Activated T-cell treated with anti-CD3 and anti-CD28 coated beads for 1 hour (primary cell): ENCODE results near the gene DOCK3.
"Not testable (repeated sequence)": the region's sequence is repeated elsewhere in the genome, so short reads cannot be mapped to it uniquely, and the experiment has no call there.

Experiments
- DNase-seq: peaks from one replicate; pipeline ENCODE4 v3.0.0-alpha.2; 2020; ENCODE audit warnings: low read depth

The DOCK3 gene

DNA sequence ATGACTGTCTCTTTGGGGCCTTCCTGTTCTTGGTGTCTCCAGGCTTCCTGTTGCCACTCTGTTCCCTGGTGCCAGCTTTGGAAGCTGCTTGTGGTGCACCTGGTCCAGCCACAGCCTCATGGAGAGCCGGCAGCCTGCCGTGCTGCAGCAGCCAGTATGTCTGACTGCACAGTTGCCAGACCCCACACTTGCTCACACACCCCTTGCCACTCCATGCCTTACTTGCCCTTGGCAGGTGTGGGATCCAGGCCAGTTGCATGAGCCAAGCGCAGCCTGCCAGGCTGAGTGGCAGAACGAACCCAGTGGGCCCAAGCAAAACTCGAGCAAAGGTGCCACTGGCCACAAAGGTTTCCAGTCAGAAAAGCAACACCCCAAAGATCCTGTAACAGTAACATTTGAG is 309.2 kb downstream of the DOCK3 start:
- no peak for DNase-seq

DNA sequence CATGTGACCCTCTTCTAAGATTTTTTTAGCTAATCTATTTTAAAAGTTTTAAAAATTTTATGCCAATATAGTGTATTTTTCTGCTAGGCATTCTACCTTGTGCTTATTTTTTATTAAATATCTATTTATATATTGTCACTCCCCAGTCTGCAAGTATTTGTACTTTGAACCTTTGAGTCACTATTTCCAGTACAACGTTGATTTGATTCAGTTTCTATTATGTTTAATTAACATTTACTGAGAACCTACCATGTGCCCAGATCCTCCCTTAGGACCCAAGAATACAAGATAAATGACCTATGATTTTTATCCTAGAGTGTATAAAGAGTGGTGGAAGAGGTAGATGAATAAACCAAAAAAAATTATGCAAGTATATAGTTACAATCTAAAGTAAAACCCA is 311.2 kb downstream of the DOCK3 start:
- DNase-seq: no peak

DNA sequence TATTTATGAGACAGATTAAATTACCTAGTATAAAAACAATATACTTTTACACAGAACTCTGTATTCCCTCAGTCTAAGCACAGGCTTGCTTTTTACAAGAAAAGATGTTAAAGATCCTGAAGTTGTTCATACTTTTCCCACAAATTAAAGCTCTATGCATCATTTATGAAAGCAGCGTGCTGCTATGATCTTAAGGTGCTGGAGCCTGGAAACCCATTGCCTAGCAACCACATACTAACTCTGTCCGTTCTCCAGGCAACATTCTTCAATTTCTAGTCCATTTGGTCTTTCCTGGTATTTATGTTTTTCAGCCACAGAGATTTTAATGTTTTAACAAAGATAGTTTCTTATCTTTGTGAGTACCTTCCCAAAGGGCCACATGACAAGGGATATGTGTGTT is 312.0 kb downstream of the DOCK3 start:
- DNase-seq: no peak

DNA sequence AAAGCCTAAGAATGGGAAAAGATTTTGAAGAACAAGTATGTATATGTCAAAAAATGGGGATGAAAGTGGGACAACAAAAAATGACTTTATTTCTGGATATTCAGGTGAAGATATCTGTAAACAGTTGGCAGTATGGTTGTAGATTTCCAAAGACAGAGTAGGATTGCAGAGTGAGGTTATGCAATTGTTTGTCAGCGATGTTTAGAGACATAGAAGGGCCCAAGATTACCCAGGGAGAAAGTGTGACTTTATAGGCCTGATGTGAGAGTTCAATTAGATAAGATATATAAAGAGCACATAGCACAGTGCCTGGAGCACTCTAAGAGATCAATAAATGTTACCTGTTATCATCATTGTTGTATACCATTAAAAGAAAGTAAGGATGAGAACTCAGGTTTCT is 319.8 kb downstream of the DOCK3 start:
- no peak for DNase-seq

DNA sequence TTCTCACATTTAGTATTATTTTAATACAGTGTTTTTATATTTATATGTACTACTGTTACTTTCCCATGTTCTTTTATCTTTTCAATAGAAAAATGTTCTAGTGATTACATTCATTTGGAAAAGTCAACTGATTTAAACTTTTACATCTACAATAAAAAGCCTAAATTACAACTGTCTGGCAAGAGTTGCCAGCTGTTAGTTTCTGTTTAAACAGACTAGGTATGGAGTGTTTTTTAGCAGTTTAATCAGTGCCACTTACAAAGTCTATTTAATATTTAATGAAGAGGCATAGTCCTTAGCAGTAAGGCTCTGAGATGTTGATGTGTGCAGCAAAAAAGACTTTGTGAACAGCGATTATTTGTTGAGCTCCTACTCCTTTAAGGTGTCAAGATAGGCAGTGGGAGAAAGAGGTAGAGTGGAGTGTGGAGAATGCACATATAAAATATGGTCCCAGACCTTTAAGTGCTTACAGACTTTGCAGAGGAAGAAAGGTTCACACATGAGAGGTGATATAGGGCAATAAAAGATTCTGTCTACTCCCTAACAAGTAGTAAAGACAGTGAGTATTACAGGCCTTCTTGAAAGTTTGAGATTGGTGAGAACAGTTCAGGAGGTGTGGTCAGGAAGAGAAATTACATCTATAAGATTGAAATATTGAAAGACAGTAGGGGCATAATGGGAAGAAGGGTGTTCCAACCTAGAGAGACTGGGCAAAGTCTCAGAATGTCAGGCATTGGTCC is 320.5 kb downstream of the DOCK3 start:
- no peak for DNase-seq

DNA sequence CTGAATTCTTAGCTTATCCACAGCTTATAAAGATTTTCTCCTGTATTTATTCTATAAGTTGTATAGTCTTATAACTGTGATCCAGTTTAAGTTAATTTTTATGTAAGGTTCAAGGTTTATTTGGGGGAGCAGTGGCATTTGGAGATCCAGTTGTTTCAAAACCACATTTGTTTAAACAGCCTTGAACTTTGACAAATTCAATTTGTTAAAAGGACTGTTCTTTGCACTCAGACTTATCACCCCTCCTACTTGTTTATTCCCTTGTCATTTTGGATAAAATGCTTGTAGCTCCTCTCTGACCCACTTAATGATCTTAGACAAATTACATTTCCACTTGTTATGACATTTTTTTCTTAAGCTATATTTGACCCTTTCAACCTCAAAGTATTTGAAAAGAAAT is 327.8 kb downstream of the DOCK3 start:
- no peak for DNase-seq

DNA sequence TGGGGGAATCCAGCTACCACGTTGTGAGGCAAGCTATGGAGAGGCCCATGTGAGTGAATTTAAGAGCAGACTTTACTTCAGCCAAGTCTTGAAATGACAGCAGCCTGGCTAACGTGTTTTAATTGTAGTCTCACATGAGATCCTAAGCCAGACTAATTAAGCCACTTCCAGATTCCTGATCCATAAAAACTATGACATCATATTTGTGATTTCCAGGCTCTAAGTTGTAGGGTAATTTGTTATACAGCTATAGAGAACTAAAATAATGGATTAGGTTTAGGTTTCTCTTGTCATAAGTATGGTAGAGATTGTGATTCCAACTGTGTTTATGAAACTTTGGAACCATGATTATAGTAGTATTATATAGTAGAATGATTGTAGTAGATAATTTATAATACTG is 329.5 kb downstream of the DOCK3 start:
- no peak for DNase-seq

DNA sequence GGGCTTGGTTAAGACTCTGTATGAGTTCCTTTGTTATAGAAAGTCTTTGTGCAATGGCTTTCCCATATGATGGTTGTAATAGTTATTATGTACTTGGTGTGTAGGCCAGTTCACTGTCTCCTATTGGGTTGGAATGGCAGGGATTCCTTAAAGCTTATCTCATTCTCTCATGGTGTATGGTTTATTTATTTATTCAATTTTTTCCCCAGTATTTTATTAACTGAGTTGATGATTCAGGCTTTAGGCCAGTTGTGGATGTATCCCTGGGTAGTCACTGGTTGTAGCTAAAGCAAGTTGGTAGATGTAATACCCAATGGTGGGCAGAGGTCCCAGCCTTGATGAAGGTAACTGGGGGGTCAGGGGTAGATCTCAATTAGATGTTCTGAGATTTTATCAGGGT is 349.4 kb downstream of the DOCK3 start:
- no peak for DNase-seq

DNA sequence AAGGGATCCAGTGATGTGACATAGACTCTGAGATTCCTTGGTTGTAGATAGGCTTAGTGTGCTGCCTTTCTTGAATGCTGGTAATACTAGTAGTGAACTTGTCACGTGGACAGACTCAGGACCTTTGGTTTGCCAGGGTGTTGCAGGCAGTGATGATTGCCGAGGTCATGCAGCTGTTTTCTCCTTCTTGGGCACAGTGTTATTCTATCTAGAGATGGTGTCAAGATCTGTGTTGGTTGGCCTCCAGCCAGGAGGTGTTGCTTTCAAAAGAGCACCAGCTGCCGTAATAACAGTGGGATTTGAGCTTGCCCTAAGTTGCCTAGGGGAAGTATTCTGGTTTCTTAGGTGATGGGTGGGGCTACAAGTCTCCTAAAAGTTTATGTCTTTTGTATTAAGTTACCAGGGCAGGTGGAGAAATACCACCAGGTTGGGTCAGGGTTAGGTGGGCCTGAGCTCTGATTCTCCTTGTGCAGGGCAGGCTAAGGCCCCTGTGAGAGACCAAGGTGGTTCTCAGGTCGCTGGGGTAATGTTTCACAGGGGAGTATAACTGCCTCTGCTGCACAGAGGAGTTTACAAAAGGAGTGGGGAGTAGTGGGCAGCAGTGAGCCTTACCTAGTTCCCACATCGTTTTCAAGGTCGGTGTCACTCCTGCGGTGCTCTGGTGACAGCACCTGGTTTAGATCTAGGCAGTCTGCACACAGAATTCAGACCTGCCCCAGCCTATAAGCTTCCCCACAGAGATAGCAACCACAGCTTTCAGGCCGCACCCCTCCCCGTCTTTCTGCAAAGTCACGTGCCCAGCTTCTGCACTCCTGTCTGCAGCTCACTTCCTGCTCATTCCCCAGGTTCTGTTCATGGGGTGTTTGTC is 350.3 kb downstream of the DOCK3 start:
- DNase-seq: peak; percentile 56

DNA sequence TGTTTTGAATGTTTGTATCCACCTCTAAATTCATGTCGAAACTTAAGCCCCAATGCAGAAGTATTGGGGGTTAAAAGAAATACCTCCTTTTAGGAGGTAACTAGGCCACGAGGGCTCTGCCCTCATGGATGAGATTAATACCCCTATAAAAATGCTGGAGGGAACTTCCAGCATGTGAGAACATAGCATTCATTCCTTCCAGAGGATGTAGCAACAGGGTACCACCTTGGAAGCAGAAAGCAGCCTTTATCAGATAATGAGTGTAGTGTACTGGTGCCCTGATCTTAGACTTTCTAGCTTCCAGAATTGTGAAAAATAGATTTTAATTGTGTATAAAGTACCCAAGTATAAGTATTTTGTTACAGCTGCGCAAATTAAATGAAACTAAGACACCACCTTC is 356.9 kb downstream of the DOCK3 start:
- no peak for DNase-seq

DNA sequence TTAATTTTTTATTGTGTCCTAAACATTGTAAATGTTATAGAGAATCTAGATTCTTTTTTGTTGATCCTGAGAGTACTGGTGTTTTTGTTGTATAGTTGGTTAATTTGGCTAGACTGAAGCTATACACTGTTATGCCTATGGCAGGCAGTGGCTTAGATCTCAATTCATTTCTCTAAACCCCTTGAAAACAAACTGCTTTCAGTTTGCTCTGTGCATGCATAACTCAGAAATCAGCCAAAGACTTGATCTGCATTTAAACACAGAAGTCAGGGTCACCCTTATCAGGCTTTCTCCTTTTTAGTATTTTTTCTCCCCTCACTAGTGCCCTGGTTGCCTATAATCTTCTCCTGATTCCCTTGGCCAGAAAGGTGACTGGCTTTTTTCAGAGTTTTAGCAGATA is 360.9 kb downstream of the DOCK3 start:
- no peak for DNase-seq

DNA sequence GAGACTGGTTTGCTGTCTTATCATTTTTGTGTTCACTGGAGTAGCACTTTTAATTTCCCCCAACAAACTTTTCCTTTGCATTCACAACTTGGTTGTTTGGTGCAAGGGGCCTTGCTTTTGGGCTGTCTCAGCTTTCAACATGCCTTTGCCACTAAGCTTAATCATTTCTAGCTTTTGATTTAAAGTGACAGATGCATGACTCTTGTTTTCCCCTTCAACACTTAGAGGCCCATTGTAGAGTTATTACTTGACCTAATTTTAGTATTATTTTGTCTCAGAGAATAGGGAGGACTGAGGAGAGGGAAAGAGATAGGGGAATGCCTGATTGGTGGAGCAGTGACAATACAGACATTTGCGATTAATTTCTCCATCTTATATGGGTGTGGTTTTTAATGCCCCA is 370.3 kb downstream of the DOCK3 start:
- no peak for DNase-seq

DNA sequence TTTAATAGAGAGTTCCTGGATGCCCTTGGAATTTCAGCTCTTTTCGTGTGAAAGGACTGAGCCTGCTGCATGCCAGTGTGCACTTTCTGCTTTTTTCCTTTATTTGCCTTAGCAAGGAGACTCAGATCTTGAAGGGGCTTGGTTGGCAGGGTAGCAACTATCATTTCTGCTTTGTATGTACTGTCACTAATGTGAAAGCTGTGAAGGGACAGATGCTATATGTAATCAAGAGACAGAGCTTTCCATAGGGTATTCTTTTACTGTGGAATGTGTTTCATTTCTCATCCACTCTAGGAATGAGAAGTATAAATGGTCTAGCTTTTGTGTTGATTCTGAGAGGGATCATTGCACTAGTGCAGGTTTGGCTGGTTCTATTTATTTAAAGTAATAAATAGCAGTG is 377.8 kb downstream of the DOCK3 start:
- no peak for DNase-seq

DNA sequence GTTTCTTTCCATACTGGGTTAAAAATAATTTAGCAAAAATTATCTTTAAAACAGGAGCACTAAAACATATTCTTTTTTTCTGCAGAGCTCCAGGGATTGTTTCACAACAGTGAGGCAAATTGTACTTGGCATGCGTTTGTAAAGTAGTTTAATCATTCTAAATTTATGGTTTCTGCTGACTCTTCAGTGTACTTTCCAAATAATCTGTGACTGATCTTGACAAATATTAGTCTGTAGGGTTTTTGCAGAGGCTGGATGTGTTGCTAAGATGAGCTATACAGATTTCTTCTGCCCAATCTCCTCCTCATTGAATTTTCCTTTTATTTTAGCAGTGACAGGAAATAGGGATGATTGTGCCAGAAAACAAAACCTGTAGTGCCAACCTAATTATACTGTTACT is 382.4 kb downstream of the DOCK3 start:
- no peak for DNase-seq

DNA sequence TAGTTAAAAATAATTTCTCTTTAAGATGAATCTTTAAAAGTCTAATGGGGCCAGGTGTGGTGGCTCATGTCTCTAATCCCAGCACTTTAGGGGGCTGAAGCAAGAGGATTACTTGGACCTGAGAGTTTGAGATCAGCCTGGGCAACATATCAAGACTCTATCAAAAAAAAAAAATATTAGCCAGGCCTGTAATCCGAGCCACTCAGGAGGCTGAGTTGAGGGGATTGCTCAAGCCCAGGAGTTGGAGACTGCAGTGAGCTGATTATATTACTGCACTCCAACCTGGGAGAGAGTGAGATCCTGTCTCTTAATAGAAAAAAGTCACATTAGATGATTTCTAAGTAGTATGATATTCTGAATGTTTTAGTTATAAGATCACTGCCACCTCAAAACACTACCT is 388.3 kb downstream of the DOCK3 start:
- no peak for DNase-seq

DNA sequence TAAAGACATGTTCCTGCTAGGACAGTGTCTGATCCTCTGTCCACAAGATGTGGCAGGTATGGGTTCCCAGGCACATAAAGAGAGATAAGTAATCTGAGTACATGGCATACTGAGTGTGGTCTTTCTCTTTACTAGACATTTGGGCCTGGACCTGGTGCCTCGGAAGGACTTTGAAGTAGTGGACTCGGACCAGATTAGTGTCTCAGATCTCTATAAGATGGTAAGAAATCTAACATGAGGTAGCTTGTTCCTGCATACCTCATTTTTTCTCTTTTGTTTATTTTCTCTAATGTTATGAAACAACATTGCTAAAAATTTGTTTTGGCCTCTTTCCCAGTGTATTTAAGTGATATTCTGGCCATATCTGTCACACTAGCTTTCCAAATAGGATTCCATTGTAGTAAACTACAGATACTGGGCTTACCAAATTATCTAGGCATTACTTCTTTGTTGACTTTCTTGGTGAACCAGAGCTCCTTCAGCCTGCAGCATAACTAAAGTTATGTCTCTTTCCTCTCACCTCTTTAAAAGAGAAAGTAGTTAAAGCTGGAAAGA is 400.6 kb downstream of the DOCK3 start:
- DNase-seq: no peak

DNA sequence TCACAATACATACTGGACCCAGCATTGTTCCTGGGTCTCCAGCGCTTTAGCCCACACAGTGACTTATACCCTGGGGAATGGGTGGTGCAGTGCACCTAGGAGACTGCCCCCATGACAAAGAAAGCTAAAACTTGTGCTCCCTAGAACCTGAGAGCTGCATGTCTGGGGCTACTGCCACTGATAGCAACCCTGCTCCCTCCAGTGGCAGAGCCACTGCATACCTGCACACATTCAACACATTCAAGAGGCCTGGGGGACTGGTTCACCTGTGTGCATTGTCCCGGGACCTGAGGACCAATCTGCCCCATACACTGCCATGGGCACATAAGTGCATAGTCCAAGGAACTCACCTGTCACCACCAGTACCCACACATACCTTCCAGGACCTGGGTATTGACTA is 407.6 kb downstream of the DOCK3 start:
- DNase-seq: no peak

DNA sequence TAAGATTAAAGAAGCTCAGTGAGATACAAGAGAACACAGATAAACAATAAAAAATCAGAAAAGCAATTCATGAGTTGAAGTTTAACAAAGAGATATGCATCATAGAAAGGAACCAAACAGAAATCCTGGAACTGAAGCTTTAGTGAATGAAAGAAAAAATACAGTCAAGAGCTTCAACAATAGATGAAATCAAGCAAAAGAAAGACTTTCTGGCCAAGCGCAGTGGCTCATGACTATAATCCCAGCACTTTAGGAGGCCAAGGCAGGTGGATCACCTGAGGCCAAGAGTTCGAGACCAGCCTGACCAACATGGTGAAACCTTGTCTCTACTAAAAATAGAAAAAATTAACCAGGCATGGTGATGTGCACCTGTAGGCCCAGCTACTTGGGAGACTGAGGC is 408.8 kb downstream of the DOCK3 start:
- DNase-seq: no peak

DNA sequence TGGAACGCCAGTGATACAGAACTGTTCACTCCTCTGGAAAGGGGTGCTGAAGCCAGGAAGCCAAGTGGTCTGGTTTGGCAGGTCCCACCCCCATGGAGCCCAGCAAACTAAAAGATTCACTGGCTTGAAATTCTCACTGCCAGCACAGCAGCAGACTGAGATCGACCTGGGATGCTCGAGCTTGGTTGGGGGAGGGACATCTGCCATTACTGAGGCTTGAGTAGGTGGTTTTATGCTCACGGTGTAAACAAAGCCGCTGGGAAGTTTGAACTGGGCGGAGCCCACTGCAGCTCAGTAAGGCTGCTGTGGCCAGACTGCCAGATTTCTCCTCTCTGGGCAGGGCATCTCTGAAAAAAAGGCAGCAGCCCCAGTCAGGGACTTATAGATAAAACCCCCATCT is 417.4 kb downstream of the DOCK3 start:
- not testable (repeated sequence) for DNase-seq

DNA sequence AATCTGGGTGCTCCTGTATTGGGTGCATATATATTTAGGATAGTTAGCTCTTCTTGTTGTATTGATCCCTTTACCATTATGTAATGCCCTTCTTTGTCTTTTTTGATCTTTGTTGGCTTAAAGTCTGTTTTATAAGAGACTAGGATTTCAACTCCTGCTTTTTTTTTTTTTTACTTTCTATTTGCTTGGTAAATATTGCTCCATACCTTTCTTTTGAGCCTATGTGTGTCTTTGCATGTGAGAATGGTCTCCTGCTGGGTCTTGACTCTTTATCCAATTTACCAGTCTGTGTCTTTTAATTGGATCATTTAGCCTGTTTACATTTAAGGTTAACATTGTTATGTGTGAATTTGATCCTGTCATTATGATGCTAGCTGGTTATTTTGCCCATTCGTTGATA is 420.1 kb downstream of the DOCK3 start:
- not testable (repeated sequence) for DNase-seq

DNA sequence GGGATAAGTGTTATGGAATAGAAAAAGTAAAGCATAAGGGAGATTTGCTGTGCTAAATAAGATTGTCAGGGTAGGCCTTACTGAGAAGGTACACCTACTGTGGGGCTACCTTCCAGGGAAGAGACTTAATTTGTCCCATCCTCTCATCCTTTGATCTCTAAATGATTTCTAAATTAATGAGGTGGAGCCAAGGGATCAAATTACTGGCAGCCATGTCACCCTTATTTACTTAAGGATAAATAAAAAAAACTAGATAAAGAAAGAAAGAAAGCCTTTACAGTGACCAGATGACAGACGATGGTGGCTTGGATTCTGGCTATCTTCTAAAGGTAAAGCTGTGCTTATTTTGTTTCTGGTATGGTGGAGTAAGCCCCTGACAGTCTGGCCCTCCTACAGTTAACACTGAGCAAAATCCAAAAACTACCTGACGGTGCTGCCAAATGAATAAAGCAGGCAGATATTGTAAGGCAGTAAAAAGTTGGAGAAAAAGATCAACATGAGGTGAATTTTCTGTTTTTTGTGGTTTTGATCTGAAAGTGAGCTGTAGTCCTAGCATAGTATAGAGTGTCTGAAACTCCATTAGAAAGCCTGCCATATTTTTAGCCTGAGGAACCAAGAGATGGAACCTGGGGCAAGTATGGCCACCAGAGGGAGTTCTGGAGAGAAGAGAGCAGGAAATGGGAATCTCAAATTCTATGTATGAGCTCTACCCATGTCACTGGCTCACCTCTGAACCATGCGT is 425.2 kb downstream of the DOCK3 start:
- DNase-seq: no peak

DNA sequence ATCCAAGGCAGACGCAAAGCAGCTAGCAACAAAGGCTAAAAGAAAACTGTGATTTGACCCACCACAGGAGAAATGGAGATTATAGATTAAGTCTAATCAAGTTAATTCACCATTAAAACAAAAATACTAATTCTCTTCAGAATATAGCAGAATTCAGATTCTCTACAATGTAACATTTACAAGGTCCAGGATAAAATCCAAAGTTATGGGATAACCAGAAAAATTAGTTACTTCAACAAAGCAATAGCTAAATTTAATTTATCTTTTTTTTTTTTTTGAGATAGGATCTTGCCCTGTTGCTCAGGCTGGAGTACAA is 425.8 kb downstream of the DOCK3 start:
- DNase-seq: no peak

DNA sequence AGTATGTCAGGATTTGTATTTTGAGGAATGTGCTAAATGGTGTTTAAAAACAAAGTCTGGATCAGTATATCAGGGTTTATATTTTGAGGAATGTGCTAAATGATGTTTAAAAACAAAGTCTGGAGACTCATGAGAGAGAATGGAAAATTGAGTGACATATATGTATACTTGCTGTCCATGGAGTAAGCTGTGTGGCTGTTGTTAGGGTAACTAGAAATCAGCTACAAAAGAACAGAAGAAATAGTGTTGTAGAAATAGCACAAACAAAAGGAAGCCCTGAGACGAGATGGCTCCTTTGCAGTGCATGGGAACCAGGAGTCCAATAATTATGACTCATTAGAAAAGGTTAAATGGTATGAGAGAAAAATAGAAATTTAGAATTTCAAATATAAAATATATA is 427.7 kb downstream of the DOCK3 start:
- no peak for DNase-seq
